Ishikawa (cell line): Measurements from ENCODE around the gene ARID1B.

Experiments
- CEBPB ChIP-seq: IDR thresholded peaks from 2 replicates; pipeline ENCODE4 v1.6.1; 2012
- MAX ChIP-seq: IDR thresholded peaks from 2 replicates; pipeline ENCODE4 v1.6.1; 2012
- NFIC ChIP-seq: IDR thresholded peaks from 2 replicates; pipeline ENCODE4 v1.6.1; 2012
- RAD21 ChIP-seq: IDR thresholded peaks from 2 replicates; pipeline ENCODE4 v1.6.1; 2012; ENCODE audit warnings: low read depth
- REST ChIP-seq: IDR thresholded peaks from 2 replicates; pipeline ENCODE4 v1.6.1; 2012; ENCODE audit warnings: low read depth, mild to moderate bottlenecking
- TAF1 ChIP-seq: IDR thresholded peaks from 2 replicates; pipeline ENCODE4 v1.6.1; 2012; ENCODE audit warnings: low read depth, mild to moderate bottlenecking
- TCF12 ChIP-seq: IDR thresholded peaks from 2 replicates; pipeline ENCODE4 v1.6.1; 2012; ENCODE audit warnings: low read depth

- TF ChIP-seq CEBPB (no peak), REST (no peak), TAF1 (no peak), NFIC (no peak), MAX (no peak), TCF12 (no peak), RAD21 (peak; percentile 30; the same call in 1 of the 2 replicates)
Observed at GRCh38 chr6:157045831-157046454, 268.8 kb downstream of the ARID1B start.
